ES-I3 (cell line): ENCODE results near the gene ZNF429.
"Not testable (repeated sequence)": the region's sequence is repeated elsewhere in the genome, so short reads cannot be mapped to it uniquely, and the experiment has no call there.

ENCODE experiments used
- H3K36me3 ChIP-seq: 2 replicates; pipeline ENCODE4 v1.6.1; 2013; ENCODE audit warnings: mild to moderate bottlenecking, low read length, control low read depth, moderate library complexity; ENCODE audit not compliant: insufficient read depth
- H3K4me1 ChIP-seq: 2 replicates; pipeline ENCODE4 v1.6.1; 2013; ENCODE audit warnings: mild to moderate bottlenecking, control low read depth, low read length; ENCODE audit not compliant: insufficient read depth
- H3K9ac ChIP-seq: 2 replicates; pipeline ENCODE4 v1.6.1; 2013; ENCODE audit warnings: low read depth, mild to moderate bottlenecking, low read length, moderate library complexity
- H3K9me3 ChIP-seq: 2 replicates; pipeline ENCODE4 v1.6.1; 2013; ENCODE audit warnings: mild to moderate bottlenecking, low read length, moderate library complexity; ENCODE audit not compliant: control insufficient read depth, insufficient read depth

The ZNF429 gene

GRCh38 chr19:21590867-21591266 is 85.5 kb downstream of the ZNF429 start:
- no peaks in the 10 kb centered on the region for H3K36me3 ChIP-seq
- no peaks in the 10 kb centered on the region for H3K4me1 ChIP-seq
- no peaks in the 10 kb centered on the region for H3K9me3 ChIP-seq
- no peak overlapping the region for H3K9ac ChIP-seq

DNA sequence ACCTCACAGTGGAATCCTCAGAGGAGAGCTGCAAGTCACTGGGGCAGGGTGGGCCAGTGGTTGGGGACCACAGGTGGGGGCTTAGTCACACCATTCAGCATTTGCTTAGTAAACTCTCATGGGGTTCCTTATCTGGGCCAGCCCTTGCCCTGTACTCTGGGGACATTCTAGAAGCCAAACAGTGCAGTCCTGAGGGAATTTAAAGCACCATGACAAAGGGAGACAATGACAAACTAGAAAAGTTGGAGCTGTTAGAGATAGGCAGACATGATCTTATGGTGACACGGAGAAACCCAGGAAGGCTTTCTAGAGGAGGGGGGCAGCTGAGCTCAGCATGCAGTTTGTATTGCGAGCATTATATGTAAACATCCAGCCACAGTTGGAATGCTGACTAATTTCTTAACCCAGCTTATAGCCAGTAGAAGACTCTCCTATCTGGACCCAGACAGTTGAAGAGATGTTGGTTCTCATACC is 87.6 kb downstream of the ZNF429 start:
- H3K9ac ChIP-seq = no peak overlapping the region

GRCh38 chr19:21593502-21593901 is 88.1 kb downstream of the ZNF429 start:
- Histone ChIP-seq H3K9me3 (no peaks in the 10 kb centered on the region), H3K4me1 (no peaks in the 10 kb centered on the region), H3K9ac (no peak overlapping the region), H3K36me3 (no peaks in the 10 kb centered on the region)

More for the DNA sequence above, 87.6 kb downstream of the ZNF429 start:
- no peaks in the 10 kb centered on the region for H3K9me3 ChIP-seq
- H3K4me1 ChIP-seq = no peaks in the 10 kb centered on the region
- no peaks in the 10 kb centered on the region for H3K36me3 ChIP-seq

DNA sequence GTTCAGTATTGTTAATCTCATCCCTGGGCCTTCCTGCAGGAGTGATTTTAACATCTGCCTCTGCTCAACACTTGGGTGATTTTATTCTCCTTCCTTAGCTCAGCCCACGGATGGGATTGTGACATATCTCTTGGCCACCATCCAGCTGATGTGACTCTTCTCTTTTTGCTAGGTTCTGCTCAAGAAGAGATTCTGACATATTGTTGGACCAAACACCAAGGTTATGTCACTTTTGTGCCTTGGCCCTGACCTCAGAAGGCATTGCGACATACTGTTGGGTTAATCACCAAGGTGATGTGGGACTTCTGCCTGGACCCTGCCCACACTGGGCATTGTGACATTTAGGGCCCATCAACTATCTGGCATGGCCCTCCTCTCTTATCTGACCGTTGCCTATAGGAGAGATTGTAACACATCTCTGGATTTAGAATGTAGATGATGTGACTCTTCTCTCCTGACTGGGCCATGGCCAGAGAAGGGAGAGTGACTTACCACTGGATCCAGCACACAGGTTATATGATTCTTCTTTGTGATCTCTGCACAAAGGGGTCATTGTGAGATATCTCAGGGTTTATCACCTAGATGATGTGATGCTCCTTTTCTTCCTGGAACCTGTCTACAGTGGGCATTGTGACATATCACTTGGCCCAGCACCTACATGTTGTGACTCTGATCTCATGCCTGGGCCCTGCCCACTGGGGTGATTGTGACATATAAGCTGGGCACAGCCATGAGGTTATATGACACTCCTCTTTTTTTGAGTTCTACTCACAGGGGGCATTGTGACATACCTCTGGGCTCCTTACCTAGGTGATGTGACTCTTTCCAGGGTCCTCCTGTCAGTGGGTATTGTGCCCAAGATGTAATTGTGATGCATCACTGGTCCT is 88.8 kb downstream of the ZNF429 start:
- Histone ChIP-seq H3K9ac (no peak overlapping the region), H3K9me3 (no peaks in the 10 kb centered on the region), H3K36me3 (no peaks in the 10 kb centered on the region), H3K4me1 (no peaks in the 10 kb centered on the region)

- H3K9ac ChIP-seq = no peak overlapping the region
- H3K36me3 ChIP-seq = no peaks in the 10 kb centered on the region
- H3K9me3 ChIP-seq = no peaks in the 10 kb centered on the region
- H3K4me1 ChIP-seq = no peaks in the 10 kb centered on the region
Measured at GRCh38 chr19:21595185-21595584, 89.8 kb downstream of the ZNF429 start.

- Histone ChIP-seq H3K36me3 (no peaks in the 10 kb centered on the region), H3K4me1 (peaks cover 11% of the 10 kb centered on the region; the same call in 1 of the 2 replicates), H3K9me3 (no peaks in the 10 kb centered on the region), H3K9ac (no peak overlapping the region)
Measured at GRCh38 chr19:21602082-21602658, 96.8 kb downstream of the ZNF429 start.

GRCh38 chr19:21602659-21603430 is 97.4 kb downstream of the ZNF429 start:
- H3K4me1 ChIP-seq = peaks cover 11% of the 10 kb centered on the region; the same call in 1 of the 2 replicates
- H3K9ac ChIP-seq, H3K9me3 ChIP-seq, H3K36me3 ChIP-seq: not testable (repeated sequence)

DNA sequence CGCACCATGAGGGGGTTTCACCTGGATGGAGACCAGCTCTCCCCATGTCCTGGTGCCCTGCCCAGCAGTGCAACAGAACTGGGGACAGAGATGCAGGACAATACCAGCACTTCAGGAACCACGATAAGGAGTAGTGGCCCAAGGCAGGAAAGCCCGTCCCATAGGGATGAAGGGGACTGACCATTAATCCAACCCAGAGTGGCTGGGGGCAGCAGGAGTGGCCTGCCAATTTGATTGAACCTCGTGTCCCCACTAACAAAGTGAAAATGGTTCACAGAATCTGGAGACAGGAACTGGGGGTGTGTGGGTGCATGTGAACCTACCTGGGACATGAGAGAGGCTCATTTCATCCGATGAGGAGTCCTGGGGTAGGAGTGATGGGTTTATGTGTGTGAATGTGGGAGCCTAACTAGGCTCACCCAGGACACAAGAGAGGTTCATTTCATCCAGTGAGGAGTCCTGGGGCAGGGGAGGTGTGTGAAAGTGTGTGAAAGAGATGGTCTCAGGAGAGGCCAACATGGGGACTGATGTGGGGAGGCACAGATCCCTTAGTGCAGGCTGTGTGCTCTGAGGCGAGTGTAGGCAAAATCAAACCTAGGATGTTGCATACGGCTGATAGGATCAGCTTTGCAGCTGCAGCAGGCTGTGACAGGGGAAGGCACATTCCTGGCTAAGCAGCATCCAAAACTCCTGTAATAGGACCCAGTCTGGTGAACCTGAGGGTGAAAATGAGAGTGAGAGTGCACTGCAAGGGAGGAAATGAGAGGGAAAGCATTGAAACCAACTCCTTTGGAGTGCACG is 98.2 kb downstream of the ZNF429 start:
- H3K9me3 ChIP-seq = no peaks in the 10 kb centered on the region
- no peak overlapping the region for H3K9ac ChIP-seq
- peaks cover 11% of the 10 kb centered on the region; the same call in 1 of the 2 replicates for H3K4me1 ChIP-seq
- H3K36me3 ChIP-seq = no peaks in the 10 kb centered on the region

DNA sequence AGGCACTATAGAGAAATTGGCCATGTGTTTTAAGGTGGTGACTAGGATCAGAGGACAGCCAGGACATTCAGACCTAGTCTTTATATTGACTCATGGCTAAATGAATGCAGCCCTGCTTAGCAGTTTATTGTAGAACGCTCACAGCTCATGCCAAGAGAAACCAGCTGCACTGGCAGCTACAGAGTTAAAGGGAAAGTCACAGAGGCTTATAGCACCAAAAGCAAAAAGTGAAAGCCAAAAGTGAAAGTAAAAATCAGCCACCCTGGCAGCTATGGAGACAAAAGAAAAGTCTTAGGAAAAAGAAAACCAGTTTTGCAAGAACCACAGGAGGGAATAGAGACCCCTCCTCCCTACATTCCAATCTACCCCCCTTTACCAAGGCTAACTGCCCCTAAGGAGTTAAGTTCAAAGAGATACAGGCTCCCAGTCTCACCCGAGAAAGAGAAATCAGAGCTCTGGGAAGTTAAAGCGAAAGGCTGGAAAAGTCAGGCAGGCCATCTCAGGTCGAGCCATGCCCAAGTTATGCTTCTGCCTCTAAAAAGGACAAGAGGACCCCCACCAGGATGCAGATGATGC is 99.0 kb downstream of the ZNF429 start:
- H3K9ac ChIP-seq = peak overlapping the region; percentile 30
- H3K36me3 ChIP-seq = no peaks in the 10 kb centered on the region
- H3K4me1 ChIP-seq = peaks cover 11% of the 10 kb centered on the region; the same call in 1 of the 2 replicates

More for the DNA sequence above, 99.0 kb downstream of the ZNF429 start:
- no peaks in the 10 kb centered on the region for H3K9me3 ChIP-seq
